Mucosa of descending colon (tissue), 3 donors: ENCODE data around the gene FZR1. TPM values are rescaled to one million over a fixed set of nuclear protein-coding genes. Genes with fewer than 3 reads are reported as not detected.
"Not testable (repeated sequence)": the region's sequence is repeated elsewhere in the genome, so short reads cannot be mapped to it uniquely, and the experiment has no call there.

Source experiments
- ATAC-seq: fragments of 200-7000 bp; cut with Tn5 transposase; one replicate; pipeline ENCODE4 v1.9.1; 2020; ENCODE audit warnings: mild to moderate bottlenecking, moderate library complexity
- DNase-seq, 3 donors: peaks; one replicate each; pipeline ENCODE4 v3.0.0-alpha.2; 2020
- H3K36me3 ChIP-seq: fragments of 200-600 bp; one replicate; pipeline ENCODE4 v1.8.0; 2021; ENCODE audit warnings: low read depth, mild to moderate bottlenecking
- H3K4me1 ChIP-seq: fragments of 200-600 bp; one replicate; pipeline ENCODE4 v1.8.0; 2021; ENCODE audit warnings: low read depth, mild to moderate bottlenecking
- H3K4me3 ChIP-seq: fragments of 200-600 bp; one replicate; pipeline ENCODE4 v1.8.0; 2021; ENCODE audit warnings: mild to moderate bottlenecking
- H3K9me3 ChIP-seq: fragments of 200-600 bp; one replicate; pipeline ENCODE4 v1.8.0; 2021; ENCODE audit warnings: mild to moderate bottlenecking
- CTCF ChIP-seq: fragments of 200-600 bp; IDR thresholded peaks from one replicate; pipeline ENCODE4 v1.8.0; 2022; ENCODE audit warnings: antibody characterized with exemption, mild to moderate bottlenecking
- intact Hi-C, 2 donors: fragments of 100-400 bp; cut with DNase I in 1 of 2; cut with micrococcal nuclease in 1 of 2; formaldehyde crosslinking; loops; one replicate each; pipeline versions ENCODE4 v1.11.0 to v1.11.1; 2022; cut with DNase I, micrococcal nuclease
- total RNA-seq, 3 donors: library from RNA; stranded (reverse); fragmentation: NEBNext Ultra II Directional in 2 of 3; extraction: Animal tissue kit (Norgen Biotek cat#: 25700) in 2 of 3; gene quantifications; one replicate each; pipeline versions ENCODE4 v1.2.1 to v1.2.4, GENCODE V29; 2021 to 2023
- donor health status: DM: no; HTN: no; CAD: no; lungs with moderate emphysema.
- donor health status: DM: no; HTN: no; CAD: no.
- donor health status: DM: no; HTN: yes; CAD: no.

The FZR1 gene
- total RNA-seq, 3 donors from 2014 or later: 35.9 to 59.6 (median 46.4) TPM

DNA sequence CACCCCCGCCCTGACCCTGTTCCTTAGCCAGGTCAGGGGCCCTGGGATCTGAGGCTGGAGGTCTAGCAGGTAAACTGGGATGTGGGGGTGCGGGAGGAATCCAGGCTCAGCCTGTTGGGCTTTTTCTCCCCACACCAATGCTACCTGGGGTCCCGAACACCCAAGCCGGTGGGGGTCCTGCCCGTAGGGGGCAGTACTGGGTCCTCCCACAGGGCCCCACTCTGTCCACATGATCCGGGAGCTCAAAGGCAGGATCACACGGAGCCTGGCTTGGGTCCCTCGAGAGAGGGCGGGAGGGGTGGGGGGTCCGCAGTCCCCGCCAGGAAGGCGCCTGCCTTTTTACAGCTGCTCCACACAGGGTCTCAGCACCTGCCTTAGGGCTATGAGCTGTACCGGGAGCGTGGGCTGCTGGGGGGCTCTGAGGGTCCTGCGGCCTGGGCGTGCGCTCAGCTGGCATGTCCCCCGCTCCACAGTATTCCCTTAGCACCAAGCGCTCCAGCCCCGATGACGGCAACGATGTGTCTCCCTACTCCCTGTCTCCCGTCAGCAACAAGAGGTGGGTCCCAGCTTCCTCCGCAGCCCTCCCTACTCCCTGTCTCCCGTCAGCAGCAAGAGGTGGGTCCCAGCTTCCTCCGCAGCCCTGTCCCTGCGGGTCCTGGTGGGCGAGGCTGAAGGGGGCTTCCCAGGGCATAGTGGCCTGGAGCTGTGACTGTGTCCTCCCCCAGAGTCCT, 20.6 kb downstream of the FZR1 start:
- no peak for ATAC-seq
- intact Hi-C loops: no loop called here
- H3K4me3 ChIP-seq: no peak overlapping the region

GRCh38 chr19:3527238-3527910, 21.3 kb downstream of the FZR1 start:
- no peaks in the 10 kb centered on the region for H3K4me1 ChIP-seq
- TF ChIP-seq CTCF: no peak
- no peak overlapping the region for H3K4me3 ChIP-seq
- peak in 1 of 3 donors; percentile 20 for DNase-seq
- H3K9me3 ChIP-seq: no peaks in the 10 kb centered on the region
- peaks cover 5% of the 10 kb centered on the region for H3K36me3 ChIP-seq
- intact Hi-C loops: no loop called here
- ATAC-seq: no peak

More for the DNA sequence above, 20.6 kb downstream of the FZR1 start:
- Histone ChIP-seq H3K4me1 (no peaks in the 10 kb centered on the region), H3K9me3 (no peaks in the 10 kb centered on the region), H3K36me3 (peaks cover 5% of the 10 kb centered on the region)
- peak in 1 of 3 donors; percentile 30 for DNase-seq
- TF ChIP-seq CTCF: no peak

GRCh38 chr19:3528080-3528479, 22.0 kb downstream of the FZR1 start:
- no peak for TF ChIP-seq CTCF
- intact Hi-C loops: no loop called here
- DNase-seq (no peak), ATAC-seq (no peak)
- H3K9me3 ChIP-seq: no peaks in the 10 kb centered on the region
- no peak overlapping the region for H3K4me3 ChIP-seq
- H3K36me3 ChIP-seq: peaks cover 5% of the 10 kb centered on the region
- H3K4me1 ChIP-seq: no peaks in the 10 kb centered on the region

- H3K36me3 ChIP-seq: peaks cover 5% of the 10 kb centered on the region
- no peak for ATAC-seq
Observed at GRCh38 chr19:3528539-3529211, 22.6 kb downstream of the FZR1 start.

GRCh38 chr19:3529299-3529698, 23.2 kb downstream of the FZR1 start:
- intact Hi-C loops, H3K36me3 ChIP-seq: not testable (repeated sequence)

More at GRCh38 chr19:3528539-3529211, 22.6 kb downstream of the FZR1 start:
- Histone ChIP-seq H3K9me3 (no peaks in the 10 kb centered on the region), H3K4me1 (no peaks in the 10 kb centered on the region), H3K4me3 (no peak overlapping the region)
- intact Hi-C loops: no loop called here
- TF ChIP-seq CTCF: no peak
- DNase-seq: no peak

GRCh38 chr19:3530389-3530788, 24.3 kb downstream of the FZR1 start:
- no peak for DNase-seq
- no peak for ATAC-seq
- no peaks in the 10 kb centered on the region for H3K4me1 ChIP-seq
- no peak for TF ChIP-seq CTCF
- no peak overlapping the region for H3K4me3 ChIP-seq
- intact Hi-C loops: no loop called here
- H3K9me3 ChIP-seq: no peaks in the 10 kb centered on the region
- peaks cover 5% of the 10 kb centered on the region for H3K36me3 ChIP-seq

More at GRCh38 chr19:3529299-3529698, 23.2 kb downstream of the FZR1 start:
- H3K4me3 ChIP-seq, H3K9me3 ChIP-seq, ATAC-seq, H3K4me1 ChIP-seq, DNase-seq: not testable (repeated sequence)
